Heart left ventricle (tissue), 13 donors: ENCODE measurements around the gene CNIH3.

Experiments used
- POLR2A ChIP-seq, 2 donors: fragments of 450-650 bp; IDR thresholded peaks; one replicate each; pipeline ENCODE4 v1.6.1; 2017; ENCODE audit warnings: antibody characterized with exemption in 2 of 2, mild to moderate bottlenecking in 2 of 2, moderate library complexity in 2 of 2
- TF ChIP-seq, protein P1 (sequence below), 12 donors: fragments of 200-600 bp; sonication (generic) in 4 of 12; IDR thresholded peaks; one replicate each; pipeline versions ENCODE4 v1.5.0 to v1.8.0; 2018 to 2022; ENCODE audit warnings: antibody characterized with exemption in 12 of 12, mild to moderate bottlenecking in 5 of 12
- donor health status: ischemic (EF 13 %, LVEDD 7.1; RV severe dilation, severe dysfunction).
- donor health status: DM: no; HTN: yes; CAD: no.
- donor health status: DM: no; HTN: no; CAD: no.
- donor health status: ischemic (EF 25% LVEDD 6.9; RV normal size, moderate dysfunction).
- donor health status: ischemic (EF 25% LVEDD 5.7; RV mildly dilated, moderate dysfunction).
- donor health status: ischemic (EF 35%, LVEDD 5.7; RV mildly dilated, moderate dysfunction).
- donor health status: nonischemic (EF 11% LVEDD 7.7; RV severe dilation, severe dysfunction).
- donor health status: DM: yes; HTN: yes; CAD: no.
- donor health status: PGD.
- donor health status: ischemic (EF 29% LVEDD 5.4; RV normal size, mild dysfunction).
- donor health status: nonischemic (EF 23%, LVEDD 6.1; RV moderate dilation, normal function).

DNA sequence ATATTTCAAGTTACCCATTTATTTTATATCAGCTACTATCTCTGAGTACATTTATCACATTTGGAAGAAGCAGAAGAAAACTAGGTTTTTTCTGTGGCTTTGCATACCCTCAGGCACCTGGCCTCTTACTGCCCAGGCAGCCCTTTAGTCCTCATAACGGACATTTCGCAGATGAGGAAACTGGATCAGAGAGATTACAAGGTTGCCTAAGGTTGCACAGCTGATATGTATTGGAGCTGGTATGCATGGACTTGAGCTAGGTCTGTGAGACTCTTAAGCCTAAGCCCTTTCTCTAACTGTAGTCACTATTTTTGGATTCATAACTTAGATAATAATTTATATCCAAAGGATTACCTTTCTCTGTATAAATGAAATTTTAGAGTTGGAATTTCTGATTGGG lies 4.0 kb downstream of the CNIH3 start:
- TF ChIP-seq, protein P1, sequence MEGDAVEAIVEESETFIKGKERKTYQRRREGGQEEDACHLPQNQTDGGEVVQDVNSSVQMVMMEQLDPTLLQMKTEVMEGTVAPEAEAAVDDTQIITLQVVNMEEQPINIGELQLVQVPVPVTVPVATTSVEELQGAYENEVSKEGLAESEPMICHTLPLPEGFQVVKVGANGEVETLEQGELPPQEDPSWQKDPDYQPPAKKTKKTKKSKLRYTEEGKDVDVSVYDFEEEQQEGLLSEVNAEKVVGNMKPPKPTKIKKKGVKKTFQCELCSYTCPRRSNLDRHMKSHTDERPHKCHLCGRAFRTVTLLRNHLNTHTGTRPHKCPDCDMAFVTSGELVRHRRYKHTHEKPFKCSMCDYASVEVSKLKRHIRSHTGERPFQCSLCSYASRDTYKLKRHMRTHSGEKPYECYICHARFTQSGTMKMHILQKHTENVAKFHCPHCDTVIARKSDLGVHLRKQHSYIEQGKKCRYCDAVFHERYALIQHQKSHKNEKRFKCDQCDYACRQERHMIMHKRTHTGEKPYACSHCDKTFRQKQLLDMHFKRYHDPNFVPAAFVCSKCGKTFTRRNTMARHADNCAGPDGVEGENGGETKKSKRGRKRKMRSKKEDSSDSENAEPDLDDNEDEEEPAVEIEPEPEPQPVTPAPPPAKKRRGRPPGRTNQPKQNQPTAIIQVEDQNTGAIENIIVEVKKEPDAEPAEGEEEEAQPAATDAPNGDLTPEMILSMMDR (IDR thresholded peaks at IDR 0.05), result no peak
- TF ChIP-seq POLR2A (IDR thresholded peaks at IDR 0.05), result no peak
